ENCODE data around the gene MALRD1. TPM values are rescaled to one million over a fixed set of nuclear protein-coding genes. Genes with fewer than 3 reads are reported as not detected.

Gene MALRD1
- total RNA-seq, 1 experiment from 2014 or later: 0.50 TPM

- TF ChIP-seq, protein P1, sequence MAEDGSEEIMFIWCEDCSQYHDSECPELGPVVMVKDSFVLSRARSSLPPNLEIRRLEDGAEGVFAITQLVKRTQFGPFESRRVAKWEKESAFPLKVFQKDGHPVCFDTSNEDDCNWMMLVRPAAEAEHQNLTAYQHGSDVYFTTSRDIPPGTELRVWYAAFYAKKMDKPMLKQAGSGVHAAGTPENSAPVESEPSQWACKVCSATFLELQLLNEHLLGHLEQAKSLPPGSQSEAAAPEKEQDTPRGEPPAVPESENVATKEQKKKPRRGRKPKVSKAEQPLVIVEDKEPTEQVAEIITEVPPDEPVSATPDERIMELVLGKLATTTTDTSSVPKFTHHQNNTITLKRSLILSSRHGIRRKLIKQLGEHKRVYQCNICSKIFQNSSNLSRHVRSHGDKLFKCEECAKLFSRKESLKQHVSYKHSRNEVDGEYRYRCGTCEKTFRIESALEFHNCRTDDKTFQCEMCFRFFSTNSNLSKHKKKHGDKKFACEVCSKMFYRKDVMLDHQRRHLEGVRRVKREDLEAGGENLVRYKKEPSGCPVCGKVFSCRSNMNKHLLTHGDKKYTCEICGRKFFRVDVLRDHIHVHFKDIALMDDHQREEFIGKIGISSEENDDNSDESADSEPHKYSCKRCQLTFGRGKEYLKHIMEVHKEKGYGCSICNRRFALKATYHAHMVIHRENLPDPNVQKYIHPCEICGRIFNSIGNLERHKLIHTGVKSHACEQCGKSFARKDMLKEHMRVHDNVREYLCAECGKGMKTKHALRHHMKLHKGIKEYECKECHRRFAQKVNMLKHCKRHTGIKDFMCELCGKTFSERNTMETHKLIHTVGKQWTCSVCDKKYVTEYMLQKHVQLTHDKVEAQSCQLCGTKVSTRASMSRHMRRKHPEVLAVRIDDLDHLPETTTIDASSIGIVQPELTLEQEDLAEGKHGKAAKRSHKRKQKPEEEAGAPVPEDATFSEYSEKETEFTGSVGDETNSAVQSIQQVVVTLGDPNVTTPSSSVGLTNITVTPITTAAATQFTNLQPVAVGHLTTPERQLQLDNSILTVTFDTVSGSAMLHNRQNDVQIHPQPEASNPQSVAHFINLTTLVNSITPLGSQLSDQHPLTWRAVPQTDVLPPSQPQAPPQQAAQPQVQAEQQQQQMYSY (CRISPR knock-in tag; IDR thresholded peaks at IDR 0.05): no peak
- TF ChIP-seq RORB (CRISPR knock-in tag; IDR thresholded peaks at IDR 0.05): no peak
- no peak for TF ChIP-seq KAT7 (CRISPR knock-in tag; IDR thresholded peaks at IDR 0.05; ENCODE audit: borderline replicate concordance)
- TF ChIP-seq CREB1 (CRISPR knock-in tag; IDR thresholded peaks at IDR 0.05): no peak
- TF ChIP-seq SMAD3 (CRISPR knock-in tag; IDR thresholded peaks at IDR 0.05; ENCODE audit: borderline replicate concordance): no peak
- TF ChIP-seq E2F4 (CRISPR knock-in tag; IDR thresholded peaks at IDR 0.05; ENCODE audit: borderline replicate concordance, low read depth): no peak
These were observed 681.7 kb downstream of the MALRD1 start (continued) for GRCh38 chr10:19730167-19730906.

DNA sequence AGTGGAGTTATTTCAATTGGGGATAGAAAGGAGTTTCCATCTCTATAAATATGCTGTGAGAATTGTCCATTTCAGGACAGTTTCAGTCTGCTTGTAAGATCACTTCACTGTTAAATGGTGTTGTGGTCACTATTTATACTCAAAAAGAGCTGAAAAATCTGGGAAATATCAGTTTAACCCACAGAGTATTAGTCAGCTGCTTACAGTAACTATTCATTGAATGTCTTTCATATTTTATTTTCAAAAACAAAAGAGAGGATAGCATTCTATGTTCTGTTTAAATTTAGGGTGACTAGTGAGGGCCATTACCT is 682.3 kb downstream of the MALRD1 start:
- TF ChIP-seq, protein P2, sequence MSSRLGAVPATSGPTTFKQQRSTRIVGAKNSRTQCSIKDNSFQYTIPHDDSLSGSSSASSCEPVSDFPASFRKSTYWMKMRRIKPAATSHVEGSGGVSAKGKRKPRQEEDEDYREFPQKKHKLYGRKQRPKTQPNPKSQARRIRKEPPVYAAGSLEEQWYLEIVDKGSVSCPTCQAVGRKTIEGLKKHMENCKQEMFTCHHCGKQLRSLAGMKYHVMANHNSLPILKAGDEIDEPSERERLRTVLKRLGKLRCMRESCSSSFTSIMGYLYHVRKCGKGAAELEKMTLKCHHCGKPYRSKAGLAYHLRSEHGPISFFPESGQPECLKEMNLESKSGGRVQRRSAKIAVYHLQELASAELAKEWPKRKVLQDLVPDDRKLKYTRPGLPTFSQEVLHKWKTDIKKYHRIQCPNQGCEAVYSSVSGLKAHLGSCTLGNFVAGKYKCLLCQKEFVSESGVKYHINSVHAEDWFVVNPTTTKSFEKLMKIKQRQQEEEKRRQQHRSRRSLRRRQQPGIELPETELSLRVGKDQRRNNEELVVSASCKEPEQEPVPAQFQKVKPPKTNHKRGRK (CRISPR knock-in tag; IDR thresholded peaks at IDR 0.05; ENCODE audit: borderline replicate concordance): no peak
- TF ChIP-seq TEAD1 (CRISPR knock-in tag; IDR thresholded peaks at IDR 0.05): no peak
- Mint-ChIP-seq H3K36me3 (no peaks in the 10 kb centered on the region), H3K9me3 (peaks cover 5% of the 10 kb centered on the region), H3K4me3 (no peak overlapping the region), H3K27ac (no peak overlapping the region), H3K4me1 (no peaks in the 10 kb centered on the region), H3K27me3 (ENCODE audit: low read depth) (no peaks in the 10 kb centered on the region)
- ChIA-PET CTCF (interaction anchor here (0.5 kb wide), 1 partner anchor 36 kb away, joined by 3 read pairs; no protein-coding TSS in a partner anchor), POLR2A (no interaction called here)
- DNase-seq (ENCODE audit: low spot score) (no peak), ATAC-seq (no peak)

DNA sequence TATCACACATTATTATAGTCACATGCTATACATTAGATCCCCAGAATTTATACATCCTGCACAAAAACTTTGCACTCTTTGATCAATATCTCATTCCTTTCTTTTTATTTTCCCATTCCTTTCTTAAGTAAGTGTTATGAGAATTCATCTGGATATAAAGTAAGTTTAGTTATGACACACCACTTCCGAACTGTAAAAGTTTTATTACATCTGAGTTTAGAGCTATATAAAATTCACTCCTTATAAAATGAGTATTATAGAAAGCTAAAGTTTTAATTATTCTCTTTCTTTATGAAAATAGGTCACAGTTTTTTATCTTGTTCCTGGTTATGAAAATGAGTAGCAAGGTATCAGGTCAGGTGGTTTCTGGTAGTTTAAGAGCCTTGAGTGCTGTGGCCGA is 683.0 kb downstream of the MALRD1 start:
- H3K9me3 Mint-ChIP-seq: peaks cover 8% of the 10 kb centered on the region
- H3K4me1 Mint-ChIP-seq: no peaks in the 10 kb centered on the region
- no peaks in the 10 kb centered on the region for H3K36me3 Mint-ChIP-seq
- ATAC-seq (no peak), DNase-seq (ENCODE audit: low spot score) (no peak)
- no peaks in the 10 kb centered on the region for H3K27me3 Mint-ChIP-seq (ENCODE audit: low read depth)
- POLR2A ChIA-PET: no interaction called here
- no peak overlapping the region for H3K27ac Mint-ChIP-seq
- no peak overlapping the region for H3K4me3 Mint-ChIP-seq
- CTCF ChIA-PET: no interaction called here
- TF ChIP-seq FOXK1 (CRISPR knock-in tag; IDR thresholded peaks at IDR 0.05) (no peak), ERG (CRISPR knock-in tag; IDR thresholded peaks at IDR 0.05) (no peak), ZBTB21 (CRISPR knock-in tag; IDR thresholded peaks at IDR 0.05; ENCODE audit: borderline replicate concordance) (no peak), AFF4 (CRISPR knock-in tag; IDR thresholded peaks at IDR 0.05; ENCODE audit: borderline replicate concordance) (no peak), TEAD1 (CRISPR knock-in tag; IDR thresholded peaks at IDR 0.05) (no peak), SMAD3 (CRISPR knock-in tag; IDR thresholded peaks at IDR 0.05; ENCODE audit: borderline replicate concordance) (no peak), PREB (CRISPR knock-in tag; IDR thresholded peaks at IDR 0.05; ENCODE audit: borderline replicate concordance) (no peak), MLX (CRISPR knock-in tag; IDR thresholded peaks at IDR 0.05) (no peak), JUN (CRISPR knock-in tag; IDR thresholded peaks at IDR 0.05) (no peak), ZNF232 (CRISPR knock-in tag; IDR thresholded peaks at IDR 0.05) (no peak), NR3C1 (CRISPR knock-in tag; conservative IDR thresholded peaks at IDR 0.05; ENCODE audit: low read depth) (no peak)
